KBM-7 (cell line): ENCODE results near the gene ARHGAP30.
"Not testable (repeated sequence)": the region's sequence is repeated elsewhere in the genome, so short reads cannot be mapped to it uniquely, and the experiment has no call there.

Source experiments
- DNase-seq: peaks from one replicate; pipeline ENCODE4 v3.0.0-alpha.2; 2015
- in situ Hi-C: fragments of 300-500 bp; cut with MboI; formaldehyde crosslinking; loops from 2 replicates; pipeline ENCODE4 v1.14.3; 2020; ENCODE audit warnings: low sequenced_read_pairs, low pct_unique_long_range_greater_than_20kb, mixed read lengths

ARHGAP30 gene

GRCh38 chr1:161074676-161075368, 5.1 kb upstream of the ARHGAP30 start:
- no peak for DNase-seq
- in situ Hi-C loops = no loop called here

- in situ Hi-C loops = no loop called here
- peak; percentile 5 for DNase-seq
Observed at GRCh38 chr1:161073474-161074121, 3.9 kb upstream of the ARHGAP30 start.

- in situ Hi-C loops = no loop called here
Observed at GRCh38 chr1:161072751-161073449, 3.2 kb upstream of the ARHGAP30 start.

GRCh38 chr1:161071886-161072371, 2.2 kb upstream of the ARHGAP30 start:
- DNase-seq = peak; percentile 60
- in situ Hi-C loops = no loop called here

More at GRCh38 chr1:161072751-161073449, 3.2 kb upstream of the ARHGAP30 start:
- DNase-seq = peak; percentile 23

- in situ Hi-C loops = no loop called here
- DNase-seq = no peak
Observed at GRCh38 chr1:161070761-161071160, 1.1 kb upstream of the ARHGAP30 start.

- in situ Hi-C loops = no loop called here
- no peak for DNase-seq
Observed at GRCh38 chr1:161069241-161069640, 450 bp downstream of the ARHGAP30 start.

GRCh38 chr1:161068306-161069234, 1.1 kb downstream of the ARHGAP30 start:
- in situ Hi-C loops = no loop called here
- DNase-seq = peak; percentile 95

GRCh38 chr1:161066694-161067093, 3.0 kb downstream of the ARHGAP30 start:
- no peak for DNase-seq
- in situ Hi-C loops = no loop called here

- in situ Hi-C loops, DNase-seq: not testable (repeated sequence)
Observed at GRCh38 chr1:161065681-161066080, 4.0 kb downstream of the ARHGAP30 start.

GRCh38 chr1:161063936-161064335, 5.8 kb downstream of the ARHGAP30 start:
- in situ Hi-C loops, DNase-seq: not testable (repeated sequence)

- in situ Hi-C loops = no loop called here
- DNase-seq = no peak
Observed at GRCh38 chr1:161061419-161061818, 8.3 kb downstream of the ARHGAP30 start.

GRCh38 chr1:161059293-161059692, 10.4 kb downstream of the ARHGAP30 start:
- no peak for DNase-seq
- in situ Hi-C loops = no loop called here

- DNase-seq = no peak
- in situ Hi-C loops = no loop called here
Observed at GRCh38 chr1:161054805-161055204, 14.9 kb downstream of the ARHGAP30 start.

GRCh38 chr1:161054232-161054631, 15.5 kb downstream of the ARHGAP30 start:
- no peak for DNase-seq
- in situ Hi-C loops = no loop called here

- in situ Hi-C loops = no loop called here
- DNase-seq = no peak
Observed at GRCh38 chr1:161052899-161053298, 16.8 kb downstream of the ARHGAP30 start.

GRCh38 chr1:161051219-161051618, 18.5 kb downstream of the ARHGAP30 start:
- in situ Hi-C loops = no loop called here
- DNase-seq = no peak

GRCh38 chr1:161048949-161049722, 20.6 kb downstream of the ARHGAP30 start:
- no peak for DNase-seq
- in situ Hi-C loops = no loop called here
